Glomerular visceral epithelial cell (primary cell): ENCODE data around the gene SKI.
A peak's percentile ranks its signal among the peaks of the same experiment; 100 is the strongest.
"Not testable (repeated sequence)": the region's sequence is repeated elsewhere in the genome, so short reads cannot be mapped to it uniquely, and the experiment has no call there.

Experiments used
- DNase-seq: peaks from one replicate; pipeline ENCODE4 v3.0.0-alpha.2; 2016; ENCODE audit errors: extremely low spot score

SKI gene

GRCh38 chr1:2242814-2243725 is 15.0 kb downstream of the SKI start:
- DNase-seq = no peak

- DNase-seq = not testable (repeated sequence)
These were observed 18.9 kb downstream of the SKI start for GRCh38 chr1:2247045-2247394.

GRCh38 chr1:2247760-2248126 is 19.6 kb downstream of the SKI start:
- no peak for DNase-seq

- DNase-seq = no peak
These were observed 20.2 kb downstream of the SKI start for GRCh38 chr1:2248127-2248826.

GRCh38 chr1:2248854-2249558 is 20.9 kb downstream of the SKI start:
- no peak for DNase-seq

GRCh38 chr1:2249559-2249906 is 21.4 kb downstream of the SKI start:
- no peak for DNase-seq

GRCh38 chr1:2250721-2251281 is 22.7 kb downstream of the SKI start:
- no peak for DNase-seq

- no peak for DNase-seq
These were observed 23.2 kb downstream of the SKI start for GRCh38 chr1:2251363-2251762.

GRCh38 chr1:2251786-2252185 is 23.7 kb downstream of the SKI start:
- DNase-seq = no peak

GRCh38 chr1:2252423-2252822 is 24.3 kb downstream of the SKI start:
- DNase-seq = no peak

GRCh38 chr1:2253036-2253796 is 25.1 kb downstream of the SKI start:
- no peak for DNase-seq

- no peak for DNase-seq
These were observed 25.8 kb downstream of the SKI start for GRCh38 chr1:2253797-2254480.

GRCh38 chr1:2255047-2255419 is 26.9 kb downstream of the SKI start:
- no peak for DNase-seq

GRCh38 chr1:2255420-2256369 is 27.6 kb downstream of the SKI start:
- DNase-seq = peak; percentile 56

- DNase-seq = no peak
These were observed 28.5 kb downstream of the SKI start for GRCh38 chr1:2256435-2257244.

GRCh38 chr1:2257245-2257627 is 29.1 kb downstream of the SKI start:
- DNase-seq = no peak

GRCh38 chr1:2258122-2258681 is 30.1 kb downstream of the SKI start:
- no peak for DNase-seq

GRCh38 chr1:2258996-2259395 is 30.9 kb downstream of the SKI start:
- no peak for DNase-seq
